Liver (tissue), 9 donors: ENCODE results near the gene KLRC2. TPM values are rescaled to one million over a fixed set of nuclear protein-coding genes. Genes with fewer than 3 reads are reported as not detected.
"Not testable (repeated sequence)": the region's sequence is repeated elsewhere in the genome, so short reads cannot be mapped to it uniquely, and the experiment has no call there.

Experiments used
- DNase-seq: peaks from one replicate; pipeline ENCODE4 v3.0.0-alpha.2; 2017; ENCODE audit warnings: low spot score
- H3K27ac ChIP-seq, 2 donors: one replicate each; pipeline ENCODE4 v1.7.0; 2013; ENCODE audit warnings: inconsistent platforms in 2 of 2, low read length in 2 of 2, control low read depth in 1 of 2, low read depth in 1 of 2, mild to moderate bottlenecking in 1 of 2
- H3K27me3 ChIP-seq, 4 donors: one replicate each; pipeline versions ENCODE4 v1.6.1 to v1.7.0; 2013; ENCODE audit warnings: low read length in 3 of 4, inconsistent platforms in 1 of 4, mild to moderate bottlenecking in 1 of 4, moderate library complexity in 1 of 4; ENCODE audit not compliant: control insufficient read depth in 4 of 4, insufficient read depth in 4 of 4
- H3K36me3 ChIP-seq, 4 donors: one replicate each; pipeline versions ENCODE4 v1.6.1 to v1.7.0; 2013; ENCODE audit warnings: low read length in 3 of 4, mild to moderate bottlenecking in 3 of 4, low read depth in 1 of 4, moderate library complexity in 1 of 4; ENCODE audit not compliant: control insufficient read depth in 4 of 4, insufficient read depth in 3 of 4
- H3K4me1 ChIP-seq, 4 donors: one replicate each; pipeline versions ENCODE4 v1.6.1 to v1.7.0; 2013; ENCODE audit warnings: low read length in 3 of 4, mild to moderate bottlenecking in 3 of 4, moderate library complexity in 1 of 4; ENCODE audit not compliant: control insufficient read depth in 4 of 4, insufficient read depth in 4 of 4
- H3K4me3 ChIP-seq, 3 donors: one replicate each; pipeline versions ENCODE4 v1.6.1 to v1.7.0; 2013; ENCODE audit warnings: low read length in 3 of 3, control low read depth in 1 of 3, low read depth in 1 of 3, mild to moderate bottlenecking in 1 of 3
- H3K9ac ChIP-seq, 2 donors: one replicate each; pipeline ENCODE4 v1.7.0; 2013; ENCODE audit warnings: low read length in 2 of 2, mild to moderate bottlenecking in 2 of 2, moderate library complexity in 2 of 2, control low read depth in 1 of 2, low read depth in 1 of 2
- H3K9me3 ChIP-seq, 4 donors: one replicate each; pipeline versions ENCODE4 v1.6.1 to v1.7.0; 2013; ENCODE audit warnings: low read length in 3 of 4; ENCODE audit not compliant: control insufficient read depth in 4 of 4
- EGR1 ChIP-seq, 2 donors: IDR thresholded peaks; 2 replicates each; pipeline ENCODE4 v1.6.1; 2016 to 2018; ENCODE audit warnings: antibody characterized with exemption in 2 of 2, low read depth in 2 of 2
- GABPA ChIP-seq, 2 donors: IDR thresholded peaks in 1 of 2; conservative IDR thresholded peaks in 1 of 2; 2 replicates each; pipeline ENCODE4 v1.6.1; 2016; ENCODE audit warnings: antibody characterized with exemption in 2 of 2, mild to moderate bottlenecking in 1 of 2, moderate library complexity in 1 of 2
- HNF4A ChIP-seq, 2 donors: conservative IDR thresholded peaks; 2 replicates each; pipeline ENCODE4 v1.6.1; 2016; ENCODE audit warnings: antibody characterized with exemption in 2 of 2, mild to moderate bottlenecking in 2 of 2
- HNF4G ChIP-seq: IDR thresholded peaks from 2 replicates; pipeline ENCODE4 v1.6.1; 2016; ENCODE audit warnings: antibody characterized with exemption
- JUND ChIP-seq, 2 donors: IDR thresholded peaks; 2 replicates each; pipeline ENCODE4 v1.6.1; 2016; ENCODE audit warnings: antibody characterized with exemption in 2 of 2
- NR2F2 ChIP-seq: IDR thresholded peaks from 2 replicates; pipeline ENCODE4 v1.6.1; 2016; ENCODE audit warnings: antibody characterized with exemption
- RAD21 ChIP-seq, 2 donors: IDR thresholded peaks; 2 replicates each; pipeline ENCODE4 v1.6.1; 2016; ENCODE audit warnings: antibody characterized with exemption in 2 of 2, mild to moderate bottlenecking in 2 of 2
- RXRA ChIP-seq, 2 donors: IDR thresholded peaks; 2 replicates each; pipeline ENCODE4 v1.6.1; 2017 to 2018; ENCODE audit warnings: antibody characterized with exemption in 2 of 2, mild to moderate bottlenecking in 1 of 2
- SP1 ChIP-seq: IDR thresholded peaks from 2 replicates; pipeline ENCODE4 v1.6.1; 2018; ENCODE audit warnings: antibody characterized with exemption, mild to moderate bottlenecking
- YY1 ChIP-seq: IDR thresholded peaks from 2 replicates; pipeline ENCODE4 v1.6.1; 2016; ENCODE audit warnings: antibody characterized with exemption, mild to moderate bottlenecking
- WGBS: extraction: QIAGEN DNeasy Blood & Tissue Kit; methylation state at CpG from one replicate; pipeline ENCODE4 v1.1.7; 2013; 5-methylcytosine and 5-hydroxymethylcytosine counted together
- polyA plus RNA-seq, 2 donors: library from polyadenylated mRNA; stranded (reverse) in 1 of 2; unstranded in 1 of 2; fragments of 200-250 nt in 1 of 2; fragments of >200 nt in 1 of 2; fragmentation: Nextera tagmentation in 1 of 2; extraction: Ambion mirVana in 1 of 2; gene quantifications; one replicate each; pipeline versions ENCODE4 v1.2.1 to v1.2.3, GENCODE V29; 2013 to 2015
- total RNA-seq, 2 donors: library from RNA; depleted of rRNA; stranded (reverse); fragments of >200 nt; gene quantifications; one replicate each; pipeline ENCODE4 v1.2.3, GENCODE V29; 2014
- TF ChIP-seq, protein P1 (sequence below): fragments of 150-350 bp; IDR thresholded peaks from 2 replicates; pipeline ENCODE4 v1.5.1; 2017; ENCODE audit warnings: improper control_type of control experiment, low read depth, low read length; ENCODE audit not compliant: missing input control
- TF ChIP-seq, protein P2 (sequence below): IDR thresholded peaks from 2 replicates; pipeline ENCODE4 v1.6.1; 2016; ENCODE audit warnings: antibody characterized with exemption, mild to moderate bottlenecking
- TF ChIP-seq, protein P3 (sequence below): IDR thresholded peaks from 2 replicates; pipeline ENCODE4 v1.6.1; 2016; ENCODE audit warnings: antibody characterized with exemption
- donor health status: healthy.
- donor health status: healthy.
- donor health status: healthy.
- donor health status: healthy.
- donor health status: healthy.

KLRC2 gene
- total and polyA plus RNA-seq, 4 donors = 0.13 to 1.5 (median 0.28) TPM

DNA sequence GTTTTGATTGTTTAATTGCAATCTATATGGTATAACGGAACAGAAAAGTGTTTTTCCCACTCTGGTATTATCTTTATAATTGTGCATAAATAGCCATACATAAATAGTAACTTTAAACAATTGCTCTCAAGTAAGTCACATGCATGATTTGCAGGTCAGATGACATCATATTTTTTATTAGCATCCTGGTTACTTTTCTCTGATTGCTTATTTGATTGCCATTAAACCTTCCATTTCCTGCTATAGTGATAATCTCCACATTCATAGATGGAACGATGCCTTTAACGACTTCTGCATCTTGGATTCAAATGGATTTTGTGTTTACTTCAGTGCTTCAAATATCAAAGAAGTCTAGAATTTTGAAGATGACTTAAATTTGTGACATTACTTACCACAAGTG, 42.5 kb downstream of the KLRC2 start:
- TF ChIP-seq HNF4G (no peak), EGR1 (IDR thresholded peaks at IDR 0.05; ENCODE audit: low read depth in 2 of 2) (no peak), HNF4A (conservative IDR thresholded peaks at IDR 0.05) (no peak), RXRA (IDR thresholded peaks at IDR 0.05) (no peak)
- H3K27me3 ChIP-seq = peaks cover 0 to 7% (median 0%) of the 10 kb centered on the region in 4 donors
- H3K9me3 ChIP-seq = no peaks in the 10 kb centered on the region
- DNase-seq = no peak
- no peak overlapping the region for H3K27ac ChIP-seq
- H3K4me3 ChIP-seq = no peak overlapping the region
- no peaks in the 10 kb centered on the region for H3K4me1 ChIP-seq
- H3K36me3 ChIP-seq = no peaks in the 10 kb centered on the region
- H3K9ac ChIP-seq = no peak overlapping the region
- 55% methylated on average over 3 of the region's 3 CpGs for whole genome bisulfite sequencing

DNA sequence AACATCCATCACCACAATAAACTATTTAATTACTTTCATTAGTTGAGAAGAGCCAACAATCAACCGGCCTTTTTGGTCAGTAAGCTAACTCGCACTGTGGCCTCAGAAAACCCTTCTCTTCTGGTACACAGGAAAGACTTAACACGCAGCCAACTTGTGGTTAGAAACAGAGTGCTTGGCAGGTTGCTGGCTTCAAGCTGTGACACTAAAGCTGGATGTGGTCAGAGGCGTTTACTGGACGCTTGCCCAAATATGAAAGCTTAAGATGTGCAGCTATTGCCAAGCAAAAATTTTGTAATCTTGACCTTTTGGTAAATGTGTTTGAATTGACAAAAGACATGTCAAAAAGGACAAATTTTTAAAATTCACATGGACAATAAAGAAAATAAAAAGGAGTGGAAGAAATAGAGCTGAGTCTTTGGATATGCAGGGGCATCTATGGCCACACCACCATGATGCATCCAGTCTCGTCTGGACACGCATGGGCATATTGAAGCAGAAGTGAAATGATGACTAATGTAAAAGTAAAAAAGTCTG, 43.3 kb downstream of the KLRC2 start:
- H3K27ac ChIP-seq = no peak overlapping the region
- no peaks in the 10 kb centered on the region for H3K4me1 ChIP-seq

DNA sequence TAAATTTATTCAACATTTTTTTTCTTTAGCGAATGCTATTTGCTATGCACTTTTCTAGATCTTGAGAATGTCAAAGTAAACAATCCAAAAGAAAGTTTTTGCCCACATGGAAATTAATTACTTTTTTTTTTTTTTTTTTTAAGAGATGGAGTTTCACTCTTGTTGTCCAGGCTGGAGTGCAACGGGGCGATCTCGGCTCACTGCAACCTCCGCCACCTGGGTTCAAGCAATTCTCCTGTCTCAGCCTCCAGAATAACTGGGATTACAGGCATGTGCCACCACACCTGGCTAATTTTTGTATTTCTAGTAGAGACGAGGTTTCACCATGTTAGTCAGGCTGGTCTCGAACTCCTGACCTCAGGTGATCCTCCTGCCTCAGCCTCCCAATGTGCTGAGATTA, 44.8 kb downstream of the KLRC2 start:
- H3K4me1 ChIP-seq, H3K36me3 ChIP-seq, H3K9ac ChIP-seq, H3K27me3 ChIP-seq, H3K27ac ChIP-seq, H3K4me3 ChIP-seq, DNase-seq, H3K9me3 ChIP-seq: not testable (repeated sequence)
- 88% methylated on average over 7 of the region's 7 CpGs for WGBS

More for the DNA sequence above, 43.3 kb downstream of the KLRC2 start:
- H3K9me3 ChIP-seq = no peaks in the 10 kb centered on the region
- TF ChIP-seq HNF4G = no peak
- TF ChIP-seq, protein P1, sequence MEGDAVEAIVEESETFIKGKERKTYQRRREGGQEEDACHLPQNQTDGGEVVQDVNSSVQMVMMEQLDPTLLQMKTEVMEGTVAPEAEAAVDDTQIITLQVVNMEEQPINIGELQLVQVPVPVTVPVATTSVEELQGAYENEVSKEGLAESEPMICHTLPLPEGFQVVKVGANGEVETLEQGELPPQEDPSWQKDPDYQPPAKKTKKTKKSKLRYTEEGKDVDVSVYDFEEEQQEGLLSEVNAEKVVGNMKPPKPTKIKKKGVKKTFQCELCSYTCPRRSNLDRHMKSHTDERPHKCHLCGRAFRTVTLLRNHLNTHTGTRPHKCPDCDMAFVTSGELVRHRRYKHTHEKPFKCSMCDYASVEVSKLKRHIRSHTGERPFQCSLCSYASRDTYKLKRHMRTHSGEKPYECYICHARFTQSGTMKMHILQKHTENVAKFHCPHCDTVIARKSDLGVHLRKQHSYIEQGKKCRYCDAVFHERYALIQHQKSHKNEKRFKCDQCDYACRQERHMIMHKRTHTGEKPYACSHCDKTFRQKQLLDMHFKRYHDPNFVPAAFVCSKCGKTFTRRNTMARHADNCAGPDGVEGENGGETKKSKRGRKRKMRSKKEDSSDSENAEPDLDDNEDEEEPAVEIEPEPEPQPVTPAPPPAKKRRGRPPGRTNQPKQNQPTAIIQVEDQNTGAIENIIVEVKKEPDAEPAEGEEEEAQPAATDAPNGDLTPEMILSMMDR = no peak
- no peak for TF ChIP-seq YY1
- TF ChIP-seq GABPA (IDR thresholded peaks at IDR 0.05 in 1 of 2, conservative IDR thresholded peaks at IDR 0.05 in 1 of 2) = no peak
- no peak for TF ChIP-seq RXRA (IDR thresholded peaks at IDR 0.05)
- no peak for TF ChIP-seq EGR1 (IDR thresholded peaks at IDR 0.05; ENCODE audit: low read depth in 2 of 2)
- TF ChIP-seq, protein P2, sequence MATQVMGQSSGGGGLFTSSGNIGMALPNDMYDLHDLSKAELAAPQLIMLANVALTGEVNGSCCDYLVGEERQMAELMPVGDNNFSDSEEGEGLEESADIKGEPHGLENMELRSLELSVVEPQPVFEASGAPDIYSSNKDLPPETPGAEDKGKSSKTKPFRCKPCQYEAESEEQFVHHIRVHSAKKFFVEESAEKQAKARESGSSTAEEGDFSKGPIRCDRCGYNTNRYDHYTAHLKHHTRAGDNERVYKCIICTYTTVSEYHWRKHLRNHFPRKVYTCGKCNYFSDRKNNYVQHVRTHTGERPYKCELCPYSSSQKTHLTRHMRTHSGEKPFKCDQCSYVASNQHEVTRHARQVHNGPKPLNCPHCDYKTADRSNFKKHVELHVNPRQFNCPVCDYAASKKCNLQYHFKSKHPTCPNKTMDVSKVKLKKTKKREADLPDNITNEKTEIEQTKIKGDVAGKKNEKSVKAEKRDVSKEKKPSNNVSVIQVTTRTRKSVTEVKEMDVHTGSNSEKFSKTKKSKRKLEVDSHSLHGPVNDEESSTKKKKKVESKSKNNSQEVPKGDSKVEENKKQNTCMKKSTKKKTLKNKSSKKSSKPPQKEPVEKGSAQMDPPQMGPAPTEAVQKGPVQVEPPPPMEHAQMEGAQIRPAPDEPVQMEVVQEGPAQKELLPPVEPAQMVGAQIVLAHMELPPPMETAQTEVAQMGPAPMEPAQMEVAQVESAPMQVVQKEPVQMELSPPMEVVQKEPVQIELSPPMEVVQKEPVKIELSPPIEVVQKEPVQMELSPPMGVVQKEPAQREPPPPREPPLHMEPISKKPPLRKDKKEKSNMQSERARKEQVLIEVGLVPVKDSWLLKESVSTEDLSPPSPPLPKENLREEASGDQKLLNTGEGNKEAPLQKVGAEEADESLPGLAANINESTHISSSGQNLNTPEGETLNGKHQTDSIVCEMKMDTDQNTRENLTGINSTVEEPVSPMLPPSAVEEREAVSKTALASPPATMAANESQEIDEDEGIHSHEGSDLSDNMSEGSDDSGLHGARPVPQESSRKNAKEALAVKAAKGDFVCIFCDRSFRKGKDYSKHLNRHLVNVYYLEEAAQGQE = no peak
- TF ChIP-seq JUND (IDR thresholded peaks at IDR 0.05) = no peak
- TF ChIP-seq SP1 = no peak
- no peak for TF ChIP-seq NR2F2
- no peak for TF ChIP-seq RAD21 (IDR thresholded peaks at IDR 0.05)
- TF ChIP-seq, protein P3, sequence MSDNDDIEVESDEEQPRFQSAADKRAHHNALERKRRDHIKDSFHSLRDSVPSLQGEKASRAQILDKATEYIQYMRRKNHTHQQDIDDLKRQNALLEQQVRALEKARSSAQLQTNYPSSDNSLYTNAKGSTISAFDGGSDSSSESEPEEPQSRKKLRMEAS = no peak
- TF ChIP-seq HNF4A (conservative IDR thresholded peaks at IDR 0.05) = no peak
- H3K4me3 ChIP-seq = no peak overlapping the region
- no peak for DNase-seq
- H3K27me3 ChIP-seq = peaks cover 0 to 2% (median 0%) of the 10 kb centered on the region in 4 donors
- WGBS = 65% methylated on average over 7 of the region's 7 CpGs
- H3K36me3 ChIP-seq = no peaks in the 10 kb centered on the region
- no peak overlapping the region for H3K9ac ChIP-seq
